GM18499 (cell line): ENCODE measurements around the gene UBL4B.
"Not testable (repeated sequence)": the region's sequence is repeated elsewhere in the genome, so short reads cannot be mapped to it uniquely, and the experiment has no call there.

Experiments
- ATAC-seq: cut with Tn5 transposase; IDR thresholded peaks from one replicate; pipeline ENCODE4 v1.9.1; 2021; ENCODE audit warnings: moderate number of reproducible peaks; ENCODE audit not compliant: insufficient read depth, unreplicated experiment

The UBL4B gene

DNA sequence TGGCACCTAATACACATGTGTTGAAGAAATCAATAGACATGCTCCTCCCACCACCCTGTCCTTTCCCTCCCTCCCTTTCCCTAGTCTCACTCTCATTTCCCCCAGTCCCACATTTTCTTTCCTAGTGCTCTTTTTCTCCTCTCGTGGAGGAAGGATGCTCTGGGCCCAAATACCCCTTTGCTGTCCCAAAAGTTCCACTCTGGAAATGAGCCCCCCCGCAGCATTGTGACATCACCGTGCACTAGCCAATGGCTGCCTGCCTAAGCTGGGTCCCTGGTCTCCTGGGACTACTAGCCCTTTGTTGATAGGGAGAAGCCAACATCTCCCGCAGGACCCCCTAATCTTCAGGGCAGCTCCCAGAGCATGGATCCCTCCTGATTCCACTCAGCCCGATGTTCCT lies at the start of gene UBL4B:
UBL4B (plus strand) TSS at position 301 of the 400 bp plus-strand sequence; CDS start at position 393, 92 bp downstream.
- no peak for ATAC-seq

GRCh38 chr1:110062612-110063011 lies 49.6 kb upstream of the UBL4B start:
- ATAC-seq: no peak

DNA sequence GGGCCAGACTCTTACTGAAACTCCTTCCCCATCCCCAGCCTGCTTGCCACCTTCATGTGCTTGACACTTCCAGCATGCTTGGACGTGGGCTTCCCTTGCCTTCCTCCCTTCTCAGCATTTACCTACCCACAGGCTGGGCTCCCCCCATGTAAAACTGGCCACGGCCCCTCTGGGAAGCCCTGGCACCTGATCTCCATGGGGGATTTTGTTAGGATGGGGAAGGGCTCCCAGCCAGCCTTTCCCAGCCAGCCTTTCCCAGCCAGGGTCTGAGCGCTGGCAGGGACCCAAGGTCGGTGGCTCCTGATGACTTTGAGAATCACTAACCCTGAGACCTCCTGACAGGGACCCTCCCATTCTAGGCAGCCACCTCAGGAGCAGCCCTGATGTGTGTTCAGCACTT lies 48.5 kb upstream of the UBL4B start:
- ATAC-seq: no peak

GRCh38 chr1:110064576-110065337 lies 47.5 kb upstream of the UBL4B start:
- no peak for ATAC-seq

GRCh38 chr1:110065841-110066240 lies 46.4 kb upstream of the UBL4B start:
- ATAC-seq: no peak

DNA sequence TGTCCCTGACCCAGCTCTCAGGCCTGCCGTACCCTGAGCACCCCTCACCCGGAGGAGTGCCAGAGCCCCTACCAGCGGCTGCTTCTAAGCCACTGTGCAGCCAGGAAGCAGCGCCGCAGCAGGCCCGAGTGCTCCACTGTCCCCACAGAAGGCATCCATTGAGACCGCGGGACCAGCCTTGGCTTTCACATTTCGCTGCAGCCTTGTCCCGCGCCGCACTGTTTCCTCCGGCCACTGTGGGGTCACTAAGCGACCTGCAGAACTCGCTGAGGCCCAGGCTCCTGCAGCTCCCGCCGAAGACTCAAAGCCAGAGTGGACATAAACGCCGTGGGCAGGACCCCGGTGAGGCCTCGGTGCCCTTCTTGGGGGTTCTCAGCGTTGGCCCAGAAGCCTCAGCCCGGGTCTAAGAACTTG lies 44.8 kb upstream of the UBL4B start:
- no peak for ATAC-seq

DNA sequence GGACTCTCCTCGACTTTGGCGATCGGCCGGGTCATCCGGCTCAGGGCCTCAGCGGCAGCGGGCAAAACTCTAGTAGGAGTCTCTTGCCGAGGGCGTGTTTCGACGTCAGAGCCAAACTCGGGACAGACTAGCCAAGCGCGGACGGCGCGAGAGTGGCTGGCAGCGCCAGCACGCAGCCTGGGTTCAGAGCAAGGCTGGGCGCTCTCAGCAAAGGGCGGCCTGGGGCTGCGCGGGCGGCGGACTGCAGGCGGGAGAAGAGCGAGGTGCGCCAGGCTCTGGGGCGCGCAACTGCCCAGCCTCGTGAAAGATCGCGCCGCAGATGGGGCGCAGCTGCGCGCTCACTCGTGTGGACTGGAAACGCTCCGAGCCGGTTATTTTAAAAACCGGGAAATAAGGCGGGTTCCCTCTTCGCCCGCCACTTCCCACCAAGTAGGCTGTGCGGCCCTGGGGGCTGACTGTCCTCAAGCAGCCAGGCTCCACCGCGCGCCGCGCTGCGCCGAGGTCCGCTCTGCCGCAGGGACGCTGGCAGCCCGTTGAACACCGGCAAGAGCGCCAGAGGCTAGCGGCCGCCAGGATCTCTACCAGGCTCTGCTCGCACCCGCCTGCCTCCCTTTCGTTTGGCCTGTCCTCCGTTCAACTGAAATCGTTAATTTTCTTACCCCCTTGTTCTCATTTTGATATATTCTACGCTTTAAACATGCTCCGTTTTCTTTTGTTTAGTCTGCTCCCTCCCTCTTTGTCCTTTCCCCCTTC lies 44.2 kb upstream of the UBL4B start:
- ATAC-seq: no peak

DNA sequence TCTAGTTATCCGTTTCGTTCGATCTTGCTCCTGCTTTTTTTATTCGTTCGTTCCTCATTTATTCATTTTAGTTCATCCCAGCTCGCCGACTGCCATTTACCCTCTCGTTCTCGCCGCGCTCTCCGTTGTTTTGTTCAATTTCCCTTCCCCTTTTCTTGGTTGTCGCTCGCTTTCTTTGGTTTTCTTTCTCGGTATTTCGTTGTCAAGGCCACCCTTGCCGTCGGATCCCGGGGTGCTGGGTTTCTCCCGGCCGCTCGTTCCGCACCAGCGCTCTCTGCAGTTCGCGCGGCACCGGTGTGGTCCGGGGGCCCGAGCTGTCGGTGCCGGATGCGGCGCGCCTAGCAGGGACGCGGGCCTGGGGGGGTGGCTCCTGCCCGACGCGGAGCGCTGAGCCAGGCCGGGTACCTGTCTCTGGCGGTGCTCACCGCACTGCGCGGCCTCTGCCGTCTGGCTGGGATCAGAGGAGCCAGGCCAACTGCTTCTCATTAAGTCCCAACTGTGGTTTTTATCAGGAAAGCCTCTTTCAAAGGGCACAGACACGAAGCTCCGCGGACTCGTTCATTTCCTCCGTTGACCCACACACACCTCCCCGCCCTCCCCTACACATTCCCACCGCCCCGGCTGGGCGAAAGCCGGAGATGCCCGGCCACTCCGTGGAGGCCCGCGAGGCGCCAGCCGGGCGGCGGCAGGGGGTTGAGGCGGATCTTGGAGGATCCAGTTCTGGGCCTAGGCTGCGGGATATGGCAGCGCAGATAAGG lies 43.4 kb upstream of the UBL4B start:
- ATAC-seq: no peak

DNA sequence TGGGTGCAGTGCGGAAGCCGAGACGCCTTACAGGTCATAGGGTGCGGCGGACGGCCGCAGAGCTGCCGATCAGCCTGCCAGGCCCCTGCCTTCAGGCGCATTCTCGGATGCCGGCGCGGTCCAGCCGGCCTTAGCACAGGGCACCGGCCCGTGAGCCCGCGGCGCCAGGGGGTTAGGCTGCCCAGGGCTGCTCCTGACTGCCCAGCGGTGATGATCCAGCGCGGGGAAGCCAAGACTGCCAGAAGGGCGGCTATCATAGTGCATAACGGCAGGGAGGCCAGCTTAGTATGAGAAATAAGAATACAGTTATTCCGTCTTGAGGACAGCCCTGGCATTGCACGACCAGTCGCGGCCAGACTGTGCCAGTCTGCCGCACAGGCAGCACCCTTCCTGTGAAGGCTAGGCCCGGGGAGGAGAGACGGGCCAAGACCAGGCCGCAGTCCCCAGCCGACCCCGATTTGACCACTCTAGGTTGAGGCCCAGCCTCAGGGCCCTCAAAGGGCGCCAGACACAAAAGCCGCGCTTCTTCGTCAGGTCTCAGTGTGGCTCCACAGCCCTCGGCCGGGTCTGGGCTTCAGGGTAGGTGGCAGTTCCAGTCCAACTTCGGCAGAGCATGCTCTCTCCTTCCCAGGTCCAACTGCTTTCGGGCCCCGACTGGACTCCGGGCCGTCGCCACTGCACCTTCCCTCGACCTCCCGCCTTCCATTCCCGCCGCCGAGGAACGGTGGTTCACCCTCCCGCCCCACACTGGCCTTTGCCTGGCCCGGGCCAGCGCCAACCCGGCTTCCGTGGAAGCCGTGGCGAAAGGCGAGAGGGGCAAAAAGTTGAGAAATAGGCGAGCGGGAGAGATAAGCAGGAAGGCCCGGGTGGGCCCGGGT lies 42.6 kb upstream of the UBL4B start:
- no peak for ATAC-seq

- no peak for ATAC-seq
These were observed 42.0 kb upstream of the UBL4B start for GRCh38 chr1:110070282-110070669.

GRCh38 chr1:110070671-110071242 lies 41.5 kb upstream of the UBL4B start, which contains the start of gene ALX3:
Gene ALX3 (minus strand): TSS chr1:110070672. CDS start chr1:110070612, 60 bp downstream.
- ATAC-seq: no peak

- no peak for ATAC-seq
These were observed 38.1 kb upstream of the UBL4B start for GRCh38 chr1:110074166-110074565.

GRCh38 chr1:110076789-110077500 lies 35.3 kb upstream of the UBL4B start:
- no peak for ATAC-seq

DNA sequence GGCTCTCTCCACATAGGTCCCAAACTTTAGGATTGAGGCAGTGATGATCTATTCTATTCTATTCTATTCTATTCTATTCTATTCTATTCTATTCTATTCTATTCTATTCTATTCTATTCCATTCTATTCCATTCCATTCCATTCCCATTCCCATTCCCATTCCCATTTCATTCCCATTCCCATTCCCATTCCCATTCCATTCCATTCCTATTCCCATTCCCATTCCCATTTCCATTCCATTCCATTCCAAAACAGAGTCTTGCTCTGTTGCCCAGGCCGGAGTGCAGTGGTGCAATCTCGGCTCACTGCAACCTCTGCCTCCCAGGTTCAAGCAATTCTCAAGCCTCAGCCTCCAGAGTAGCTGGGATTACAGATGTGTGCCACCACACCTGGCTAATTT lies 32.2 kb upstream of the UBL4B start:
- ATAC-seq: not testable (repeated sequence)

- ATAC-seq: no peak
These were observed 31.2 kb upstream of the UBL4B start for GRCh38 chr1:110081061-110081460.

DNA sequence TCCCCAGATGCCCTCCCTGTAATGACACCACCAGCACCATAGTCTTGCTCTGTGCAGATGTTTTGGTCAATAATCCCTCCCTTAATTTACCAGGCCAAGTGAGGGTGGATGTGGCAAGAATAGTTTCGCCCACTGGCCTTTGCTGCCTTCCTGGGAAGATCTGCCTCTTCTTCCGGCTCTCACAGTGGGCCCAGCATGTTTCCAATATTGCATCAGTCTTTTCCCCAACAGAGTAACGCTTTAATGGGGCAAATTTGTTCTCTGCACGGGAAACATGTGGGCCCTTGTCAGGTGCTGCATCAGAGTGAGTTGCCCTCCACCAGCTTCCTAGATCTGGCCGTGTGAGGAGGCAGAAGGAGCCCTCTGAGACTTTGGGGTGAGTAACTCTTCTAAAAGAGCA lies 29.8 kb upstream of the UBL4B start:
- ATAC-seq: no peak

- ATAC-seq: no peak
These were observed 29.0 kb upstream of the UBL4B start for GRCh38 chr1:110083061-110083865.

DNA sequence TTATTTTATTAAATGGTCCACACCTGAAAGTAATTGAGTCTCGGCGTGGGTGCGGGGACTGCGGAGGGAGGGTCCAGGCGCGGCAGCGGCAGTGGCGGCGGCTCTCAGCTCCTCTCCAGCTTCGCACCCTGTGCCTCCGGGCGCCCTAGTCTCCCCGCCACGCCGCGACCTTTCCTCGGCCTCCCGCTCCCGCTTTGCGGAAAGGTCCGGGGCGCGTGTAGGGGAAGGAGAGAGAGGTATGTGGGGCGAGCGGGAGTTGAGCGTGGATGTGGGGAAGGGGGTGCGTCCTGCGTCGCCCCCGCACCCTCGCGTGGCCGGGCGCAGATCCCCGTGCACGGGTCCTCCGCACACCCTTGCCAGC lies 28.4 kb upstream of the UBL4B start:
- ATAC-seq: no peak
